Dermis microvascular lymphatic vessel endothelial cell (primary cell): Measurements from ENCODE around the gene PRRC2A. TPM values are rescaled to one million over a fixed set of nuclear protein-coding genes. Genes with fewer than 3 reads are reported as not detected.

Experiments used
- DNase-seq, 2 donors: peaks; one replicate each; pipeline versions ENCODE4 v3.0.0 to v3.0.0-alpha.2; 2010; ENCODE audit warnings: low read depth in 2 of 2
- total RNA-seq: library from RNA; depleted of rRNA; stranded (reverse); fragments of >200 nt; gene quantifications from 2 replicates; pipeline ENCODE4 v1.2.1, GENCODE V29; 2014

Gene PRRC2A
- total RNA-seq, 1 donor from 2014 or later = 19.8 TPM

GRCh38 chr6:31665501-31666336 is 45.2 kb downstream of the PRRC2A start, which contains the start of gene CSNK2B:
Gene CSNK2B, plus strand, starts transcription at chr6:31666080. Its CDS starts 752 bp downstream, at chr6:31666832.
- peak; percentile 94 to 98 for DNase-seq

GRCh38 chr6:31666337-31666965 is 45.9 kb downstream of the PRRC2A start:
- no peak for DNase-seq

GRCh38 chr6:31669676-31670075 is 49.2 kb downstream of the PRRC2A start, which contains the start of gene LY6G5B:
Gene LY6G5B, plus strand, starts transcription at chr6:31669976. Its CDS starts 975 bp downstream, at chr6:31670951.
- no peak for DNase-seq

GRCh38 chr6:31676322-31676903 is 55.9 kb downstream of the PRRC2A start:
- no peak for DNase-seq

GRCh38 chr6:31676904-31677303 is 56.4 kb downstream of the PRRC2A start:
- no peak for DNase-seq

GRCh38 chr6:31677955-31678354 is 57.4 kb downstream of the PRRC2A start:
- DNase-seq = no peak

- peak; percentile 74 to 86 for DNase-seq
These were observed 60.0 kb downstream of the PRRC2A start, which contains the start of gene LY6G5C for GRCh38 chr6:31680226-31681134. Gene LY6G5C, minus strand, starts transcription at chr6:31681067. Its CDS starts 694 bp downstream, at chr6:31680373.

- DNase-seq = peak in 1 of 2 donors; percentile 30
These were observed 60.7 kb downstream of the PRRC2A start for GRCh38 chr6:31681135-31681671.

GRCh38 chr6:31683591-31683990 is 63.1 kb downstream of the PRRC2A start:
- DNase-seq = no peak

- no peak for DNase-seq
These were observed 66.0 kb downstream of the PRRC2A start for GRCh38 chr6:31686483-31686882.

GRCh38 chr6:31687321-31687720 is 66.8 kb downstream of the PRRC2A start:
- no peak for DNase-seq

Other genes starting within 250 kb of the PRRC2A start
- 26.4 and 33.2 TPM in 2 replicates for gene MICA, start 217.1 kb upstream of the PRRC2A start, total RNA-seq
- 6.8 and 8.3 TPM in 2 replicates for gene MICB, start 122.6 kb upstream of the PRRC2A start, total RNA-seq
- gene MCCD1, start 91.8 kb upstream of the PRRC2A start, total RNA-seq = not detected in 2 replicates
- gene DDX39B, start 78.7 kb upstream of the PRRC2A start, total RNA-seq = 318 and 410 TPM in 2 replicates
- gene ATP6V1G2, start 74.1 kb upstream of the PRRC2A start, total RNA-seq = 0.13 TPM in 1 of 2 replicates, not detected in the other
- 19.8 and 24.7 TPM in 2 replicates for gene NFKBIL1, start 73.1 kb upstream of the PRRC2A start, total RNA-seq
- not detected in 2 replicates for gene LTA, start 48.4 kb upstream of the PRRC2A start, total RNA-seq
- not detected in 2 replicates for gene TNF, start 45.1 kb upstream of the PRRC2A start, total RNA-seq
- gene LTB, start 38.3 kb upstream of the PRRC2A start, total RNA-seq = 6.4 and 11.8 TPM in 2 replicates
- 0.51 TPM in 1 of 2 replicates, not detected in the other for gene LST1, start 34.4 kb upstream of the PRRC2A start, total RNA-seq
- not detected in 2 replicates for gene NCR3, start 27.7 kb upstream of the PRRC2A start, total RNA-seq
- 0.13 TPM in 2 replicates for gene AIF1, start 5.5 kb upstream of the PRRC2A start, total RNA-seq
- gene BAG6, start 31.9 kb downstream of the PRRC2A start, total RNA-seq = 86.7 and 158 TPM in 2 replicates
- gene APOM, start 35.2 kb downstream of the PRRC2A start, total RNA-seq = 0.39 and 0.51 TPM in 2 replicates
- 15.8 and 22.9 TPM in 2 replicates for gene C6orf47, start 40.1 kb downstream of the PRRC2A start, total RNA-seq
- gene GPANK1, start 44.3 kb downstream of the PRRC2A start, total RNA-seq = 9.0 and 11.5 TPM in 2 replicates
- 76.5 and 99.5 TPM in 2 replicates for gene CSNK2B, start 45.4 kb downstream of the PRRC2A start, total RNA-seq
- 0.64 and 2.0 TPM in 2 replicates for gene LY6G5B, start 49.3 kb downstream of the PRRC2A start, total RNA-seq
- 1.2 and 1.9 TPM in 2 replicates for gene LY6G5C, start 60.4 kb downstream of the PRRC2A start, total RNA-seq
- gene ABHD16A, start 82.6 kb downstream of the PRRC2A start, total RNA-seq = 43.8 and 59.8 TPM in 2 replicates
- not detected in 2 replicates for gene LY6G6F, start 86.2 kb downstream of the PRRC2A start, total RNA-seq
- gene LY6G6D, start 94.6 kb downstream of the PRRC2A start, total RNA-seq = not detected in 2 replicates
- gene LY6G6C, start 101.0 kb downstream of the PRRC2A start, total RNA-seq = not detected in 2 replicates
- not detected in 2 replicates for gene MPIG6B, start 102.7 kb downstream of the PRRC2A start, total RNA-seq
- gene DDAH2, start 108.6 kb downstream of the PRRC2A start, total RNA-seq = 108 and 125 TPM in 2 replicates
- gene CLIC1, start 115.8 kb downstream of the PRRC2A start, total RNA-seq = 464 and 694 TPM in 2 replicates
- 2.8 and 4.5 TPM in 2 replicates for gene MSH5, start 119.3 kb downstream of the PRRC2A start, total RNA-seq
- gene SAPCD1, start 141.9 kb downstream of the PRRC2A start, total RNA-seq = 2.0 and 3.3 TPM in 2 replicates
- under 0.01 and 0.13 TPM in 2 replicates for gene VWA7, start 156.6 kb downstream of the PRRC2A start, total RNA-seq
- gene VARS1, start 175.0 kb downstream of the PRRC2A start, total RNA-seq = 48.1 and 53.7 TPM in 2 replicates
- gene LSM2, start 186.3 kb downstream of the PRRC2A start, total RNA-seq = 29.5 and 39.2 TPM in 2 replicates
- gene HSPA1L, start 194.6 kb downstream of the PRRC2A start, total RNA-seq = 1.2 and 1.4 TPM in 2 replicates
- 67.4 and 81.8 TPM in 2 replicates for gene HSPA1A, start 194.8 kb downstream of the PRRC2A start, total RNA-seq
- gene HSPA1B, start 207.0 kb downstream of the PRRC2A start, total RNA-seq = 27.6 and 37.1 TPM in 2 replicates
- gene NEU1, start 242.1 kb downstream of the PRRC2A start, total RNA-seq = 50.2 and 73.0 TPM in 2 replicates